ENCODE data around the gene CHGA.
A peak's percentile ranks its signal among the peaks of the same experiment; 100 is the strongest.

The CHGA gene

DNA sequence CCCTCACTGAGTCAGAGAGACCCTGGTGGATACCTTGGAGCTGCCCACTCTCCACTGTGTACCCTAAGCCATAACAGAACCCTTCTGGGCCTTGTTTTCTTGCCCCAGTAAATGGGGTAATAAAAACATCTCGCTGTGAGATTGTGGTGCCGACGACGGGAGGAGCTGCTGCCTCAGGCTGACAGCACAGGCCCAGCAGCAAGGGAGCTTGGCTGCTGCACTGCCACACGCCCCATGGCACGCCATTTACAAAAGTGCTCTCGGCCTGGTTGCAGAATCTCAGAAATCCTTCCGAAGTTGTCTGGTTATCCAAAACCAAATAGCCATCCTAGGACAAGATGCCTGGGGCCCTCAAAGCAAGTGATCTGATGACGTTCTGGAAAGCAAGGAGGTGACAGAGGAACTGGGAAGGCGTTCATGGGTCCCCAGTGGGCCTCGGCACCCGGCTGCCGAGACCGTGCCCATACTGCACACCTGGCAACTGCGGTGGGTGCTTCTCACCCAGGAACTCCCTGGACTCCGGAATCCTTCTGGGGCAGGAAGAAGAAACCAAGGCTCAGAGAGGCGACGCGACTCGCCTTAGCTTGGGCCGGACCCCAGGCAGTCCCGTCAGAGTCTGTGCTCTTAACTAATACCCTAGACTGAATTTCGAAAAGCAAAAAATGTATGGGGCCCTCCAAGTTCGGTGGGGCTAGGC, 26.7 kb downstream of the CHGA start:
- no peaks in the 10 kb centered on the region for H3K36me3 ChIP-seq (replicated peaks)
- TF ChIP-seq, protein P1, sequence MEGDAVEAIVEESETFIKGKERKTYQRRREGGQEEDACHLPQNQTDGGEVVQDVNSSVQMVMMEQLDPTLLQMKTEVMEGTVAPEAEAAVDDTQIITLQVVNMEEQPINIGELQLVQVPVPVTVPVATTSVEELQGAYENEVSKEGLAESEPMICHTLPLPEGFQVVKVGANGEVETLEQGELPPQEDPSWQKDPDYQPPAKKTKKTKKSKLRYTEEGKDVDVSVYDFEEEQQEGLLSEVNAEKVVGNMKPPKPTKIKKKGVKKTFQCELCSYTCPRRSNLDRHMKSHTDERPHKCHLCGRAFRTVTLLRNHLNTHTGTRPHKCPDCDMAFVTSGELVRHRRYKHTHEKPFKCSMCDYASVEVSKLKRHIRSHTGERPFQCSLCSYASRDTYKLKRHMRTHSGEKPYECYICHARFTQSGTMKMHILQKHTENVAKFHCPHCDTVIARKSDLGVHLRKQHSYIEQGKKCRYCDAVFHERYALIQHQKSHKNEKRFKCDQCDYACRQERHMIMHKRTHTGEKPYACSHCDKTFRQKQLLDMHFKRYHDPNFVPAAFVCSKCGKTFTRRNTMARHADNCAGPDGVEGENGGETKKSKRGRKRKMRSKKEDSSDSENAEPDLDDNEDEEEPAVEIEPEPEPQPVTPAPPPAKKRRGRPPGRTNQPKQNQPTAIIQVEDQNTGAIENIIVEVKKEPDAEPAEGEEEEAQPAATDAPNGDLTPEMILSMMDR (IDR thresholded peaks at IDR 0.05; ENCODE audit: low read depth, low read length, missing control alignments) = no peak
- H3K27me3 ChIP-seq (replicated peaks) = no peaks in the 10 kb centered on the region
- in situ Hi-C loops (cut with HindIII; ENCODE audit: low pct_ligation_motif_present, low sequenced_read_pairs) = loop anchor here (25.0 kb wide), 1 partner anchor 188 kb away; no protein-coding TSS in a partner anchor
- no peak overlapping the region for H3K27ac ChIP-seq
- DNase-seq = no peak
- no peak overlapping the region for H3K4me3 ChIP-seq (ENCODE audit: low read depth, low read length)

DNA sequence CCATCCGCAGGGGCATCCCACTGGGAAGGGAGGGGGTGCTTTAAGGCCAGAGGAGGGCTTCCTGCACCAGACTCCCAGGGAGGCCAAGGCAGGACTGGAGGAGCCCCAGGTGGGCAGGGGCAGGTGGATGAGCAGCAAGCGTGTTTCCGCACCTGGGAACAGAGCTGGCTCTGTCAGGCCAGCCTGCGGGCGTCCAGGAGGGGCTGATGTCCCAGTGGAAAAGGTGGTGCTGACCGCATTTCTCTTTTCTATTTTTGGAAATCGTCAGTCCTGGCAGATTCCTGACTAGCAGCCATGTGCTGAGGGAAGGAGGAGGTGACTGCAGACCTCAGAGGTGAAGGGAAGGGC, 27.2 kb downstream of the CHGA start:
- Histone ChIP-seq H3K36me3 (replicated peaks) (no peaks in the 10 kb centered on the region), H3K4me3 (ENCODE audit: low read depth, low read length) (no peak overlapping the region), H3K27me3 (replicated peaks) (no peaks in the 10 kb centered on the region), H3K27ac (no peak overlapping the region)
- in situ Hi-C loops (cut with HindIII; ENCODE audit: low pct_ligation_motif_present, low sequenced_read_pairs) = no loop called here
- no peak for DNase-seq
- TF ChIP-seq, protein P1 (IDR thresholded peaks at IDR 0.05; ENCODE audit: low read depth, low read length, missing control alignments) = no peak

DNA sequence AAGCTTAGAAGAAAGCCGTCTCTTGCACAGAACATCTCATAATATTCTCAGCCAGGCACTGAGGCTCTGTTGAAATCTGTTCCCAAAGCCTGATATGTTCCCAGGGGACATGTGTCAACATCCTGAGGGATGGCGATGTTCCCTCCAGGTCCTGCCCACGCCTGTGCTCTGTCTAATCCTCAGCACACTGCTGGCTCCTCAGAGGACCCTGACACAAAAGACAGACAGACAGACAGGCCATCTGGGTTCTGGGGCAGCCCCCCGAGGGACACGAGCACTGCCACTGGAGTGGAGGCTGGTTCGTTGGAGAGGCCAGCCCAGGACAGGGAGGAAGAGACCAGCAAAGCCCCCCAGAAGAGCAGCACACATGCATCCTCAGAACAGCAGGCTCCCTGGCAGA, 27.8 kb downstream of the CHGA start:
- no peak overlapping the region for H3K4me3 ChIP-seq (ENCODE audit: low read depth, low read length)
- H3K36me3 ChIP-seq (replicated peaks) = no peaks in the 10 kb centered on the region
- no peak overlapping the region for H3K27ac ChIP-seq
- TF ChIP-seq, protein P1 (IDR thresholded peaks at IDR 0.05; ENCODE audit: low read depth, low read length, missing control alignments) = no peak
- no peaks in the 10 kb centered on the region for H3K27me3 ChIP-seq (replicated peaks)
- in situ Hi-C loops (cut with HindIII; ENCODE audit: low pct_ligation_motif_present, low sequenced_read_pairs) = no loop called here
- no peak for DNase-seq

DNA sequence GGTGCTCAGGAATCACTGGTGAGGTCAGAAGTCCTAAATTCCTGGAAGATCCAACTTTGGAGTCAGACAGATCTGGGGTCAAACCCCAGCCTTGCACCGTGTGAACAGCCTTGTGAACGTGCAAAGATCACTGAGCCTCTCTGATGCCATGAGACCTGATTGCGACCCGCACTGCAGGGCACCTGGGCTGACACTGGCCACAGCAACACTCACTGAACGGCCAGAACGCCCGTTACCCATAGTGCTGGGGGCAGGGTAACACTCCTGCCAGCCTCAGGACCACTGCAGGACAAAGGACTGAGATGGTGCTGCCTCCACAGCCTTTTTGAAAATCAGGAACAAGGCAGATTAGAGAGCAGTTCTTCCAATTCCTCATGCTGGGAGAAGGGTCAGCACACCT, 28.3 kb downstream of the CHGA start:
- H3K27me3 ChIP-seq (replicated peaks) = no peaks in the 10 kb centered on the region
- DNase-seq = no peak
- in situ Hi-C loops (cut with HindIII; ENCODE audit: low pct_ligation_motif_present, low sequenced_read_pairs) = no loop called here
- H3K27ac ChIP-seq = no peak overlapping the region
- H3K4me3 ChIP-seq (ENCODE audit: low read depth, low read length) = no peak overlapping the region
- H3K36me3 ChIP-seq (replicated peaks) = no peaks in the 10 kb centered on the region
- TF ChIP-seq, protein P1 (IDR thresholded peaks at IDR 0.05; ENCODE audit: low read depth, low read length, missing control alignments) = no peak

DNA sequence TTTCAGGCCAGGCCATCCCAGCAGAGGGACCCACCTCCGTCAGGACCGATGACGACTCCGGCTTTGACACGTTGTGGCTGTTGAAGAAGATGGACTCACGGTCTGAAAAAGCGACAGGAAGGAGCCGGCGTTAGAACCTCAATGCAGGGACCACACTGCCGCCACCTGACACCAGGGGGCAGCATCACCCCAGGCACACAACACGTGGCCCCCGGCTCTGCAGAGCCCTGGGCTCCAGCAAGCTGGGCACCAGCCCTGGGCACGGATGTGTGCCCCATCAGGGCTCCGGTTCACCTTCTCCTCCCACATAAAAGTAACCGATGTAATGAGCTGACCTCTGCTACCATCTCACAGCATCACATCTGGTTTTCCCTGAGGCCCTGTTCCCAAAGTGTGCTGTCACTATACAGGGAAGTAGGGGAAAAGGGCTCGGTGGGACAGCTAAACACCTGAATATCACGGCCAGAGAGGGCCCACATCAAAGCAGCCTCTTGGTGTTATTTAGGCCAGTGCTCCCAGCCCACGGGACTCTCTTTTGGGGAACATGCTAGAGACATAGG, 29.0 kb downstream of the CHGA start:
- Histone ChIP-seq H3K36me3 (replicated peaks) (no peaks in the 10 kb centered on the region), H3K27ac (no peak overlapping the region), H3K4me3 (ENCODE audit: low read depth, low read length) (no peak overlapping the region), H3K27me3 (replicated peaks) (no peaks in the 10 kb centered on the region)
- TF ChIP-seq, protein P1 (IDR thresholded peaks at IDR 0.05; ENCODE audit: low read depth, low read length, missing control alignments) = peak; percentile 97
- DNase-seq = peak; percentile 60
- in situ Hi-C loops (cut with HindIII; ENCODE audit: low pct_ligation_motif_present, low sequenced_read_pairs) = no loop called here

Data from brain microvascular endothelial cell (primary cell).